Endothelial cell of umbilical vein (primary cell): Measurements from ENCODE around the gene GJA8. TPM values are rescaled to one million over a fixed set of nuclear protein-coding genes. Genes with fewer than 3 reads are reported as not detected.

Source experiments
- BruUV-seq: library from RNA; stranded (reverse); fragments of 400-500 nt; replicated peaks from 2 replicates; lab custom pipeline; 2021; lab: Mats Ljungman, UMichigan
- CTCF ChIA-PET: fragments of 300-600, 350-600 bp; sonication (Branson Sonifier 250); formaldehyde crosslinking; loops from one replicate; lab custom pipeline; 2021; ENCODE audit warnings: antibody characterized with exemption, inconsistent platforms; lab: Charles Lee
- POLR2A ChIA-PET: fragments of 300-600, 350-600 bp; sonication (Branson Sonifier 250); formaldehyde crosslinking; loops from one replicate; lab custom pipeline; 2021; ENCODE audit warnings: antibody characterized with exemption, inconsistent platforms; lab: Charles Lee
- DNase-seq: peaks from one replicate; pipeline ENCODE4 v3.0.0-alpha.2; 2011; ENCODE audit warnings: low read depth, low spot score
- FAIRE-seq: peaks from 2 replicates; lab custom pipeline; 2011; peaks lifted over from hg19 to GRCh38; lab: Jason Lieb, UNC
- H2AFZ ChIP-seq: 2 replicates; pipeline ENCODE4 v1.6.0; 2012; ENCODE audit warnings: low read depth, low read length, control low read depth, inconsistent platforms
- H3K27ac ChIP-seq: 2 replicates; pipeline ENCODE4 v1.5.1; 2011; ENCODE audit warnings: low read depth, mild to moderate bottlenecking, control low read depth, low read length, moderate library complexity; ENCODE audit not compliant: insufficient read depth
- H3K27me3 ChIP-seq, 2 experiments: 2 replicates each; pipeline versions ENCODE4 v1.6.0 to v1.6.1; 2011; ENCODE audit warnings: low read length in 2 of 2, mixed read lengths in 1 of 2; ENCODE audit not compliant: control insufficient read depth in 2 of 2, insufficient read depth in 2 of 2
- H3K36me3 ChIP-seq, 2 experiments: 2 replicates in 1 of 2; 3 replicates in 1 of 2; pipeline ENCODE4 v1.5.1; 2011; ENCODE audit warnings: low read length in 2 of 2, mild to moderate bottlenecking in 1 of 2, moderate library complexity in 1 of 2; ENCODE audit not compliant: control insufficient read depth in 2 of 2, insufficient read depth in 2 of 2; ENCODE audit errors: extremely low read depth in 1 of 2
- H3K4me1 ChIP-seq: 3 replicates; pipeline ENCODE4 v1.5.1; 2011; ENCODE audit warnings: mild to moderate bottlenecking, low read length; ENCODE audit not compliant: control insufficient read depth, insufficient read depth; ENCODE audit errors: extremely low read depth
- H3K4me2 ChIP-seq: 2 replicates; pipeline ENCODE4 v1.6.1; 2011; ENCODE audit warnings: low read length, control low read depth, mixed read lengths; ENCODE audit not compliant: insufficient read depth
- H3K4me3 ChIP-seq, 3 experiments: fragments of 200-600 bp in 1 of 3; sonication (generic), shearing (Covaris generic) in 1 of 3; replicated peaks in 1 of 3; 2 replicates each; pipeline ENCODE4 v1.5.1; 2011 to 2016; ENCODE audit warnings: control low read depth in 3 of 3, low read length in 3 of 3, mild to moderate bottlenecking in 2 of 3, inconsistent platforms in 1 of 3, low read depth in 1 of 3, moderate library complexity in 1 of 3; ENCODE audit not compliant: insufficient read depth in 1 of 3
- H3K79me2 ChIP-seq: 2 replicates; pipeline ENCODE4 v1.6.0; 2012; ENCODE audit warnings: low read length, inconsistent platforms; ENCODE audit not compliant: control insufficient read depth, insufficient read depth
- H3K9ac ChIP-seq: replicated peaks from 2 replicates; pipeline ENCODE3; 2011; ENCODE audit warnings: low read length, control low read depth; ENCODE audit not compliant: insufficient read depth; ENCODE audit errors: extremely low read depth
- H3K9me1 ChIP-seq: replicated peaks from 3 replicates; pipeline ENCODE4 v1.6.0; 2011; ENCODE audit warnings: mild to moderate bottlenecking, low read length; ENCODE audit not compliant: control insufficient read depth, insufficient read depth; ENCODE audit errors: extremely low read depth
- H3K9me3 ChIP-seq: replicated peaks from 2 replicates; pipeline ENCODE4 v1.5.1; 2012; ENCODE audit warnings: low read length, inconsistent platforms; ENCODE audit not compliant: control insufficient read depth, insufficient read depth
- H4K20me1 ChIP-seq: replicated peaks from 2 replicates; pipeline ENCODE3; 2011; ENCODE audit warnings: mild to moderate bottlenecking, low read length; ENCODE audit not compliant: control insufficient read depth, insufficient read depth; ENCODE audit errors: extremely low read depth
- EZH2 ChIP-seq: IDR thresholded peaks from 2 replicates; pipeline ENCODE4 v1.6.1; 2012; ENCODE audit warnings: borderline replicate concordance, low read depth, mild to moderate bottlenecking, moderate library complexity, low read length, inconsistent platforms; ENCODE audit not compliant: severe bottlenecking
- FOS ChIP-seq: IDR thresholded peaks from 2 replicates; pipeline ENCODE4 v1.6.1; 2011; ENCODE audit warnings: mild to moderate bottlenecking, low read length, moderate library complexity, borderline replicate concordance; ENCODE audit not compliant: insufficient read depth
- JUN ChIP-seq: IDR thresholded peaks from 2 replicates; pipeline ENCODE4 v1.6.1; 2011; ENCODE audit warnings: borderline replicate concordance, low read depth; ENCODE audit not compliant: insufficient read length, insufficient read depth
- MAX ChIP-seq: IDR thresholded peaks from 2 replicates; pipeline ENCODE4 v1.6.1; 2011; ENCODE audit not compliant: insufficient read depth, insufficient read length
- dilution Hi-C: fragments of 300-500 bp; cut with MboI; formaldehyde crosslinking; loops from one replicate; pipeline ENCODE4 v1.15.0; 2019; ENCODE audit warnings: low sequenced_read_pairs; ENCODE audit not compliant: extremely low pct_ligation_motif_present
- intact Hi-C: fragments of 100-400 bp; cut with micrococcal nuclease; formaldehyde crosslinking; loops from one replicate; pipeline ENCODE4 v1.10.0; 2022
- polyA plus RNA-seq, 4 experiments: library from polyadenylated mRNA; depleted of rRNA in 3 of 4; stranded (reverse) in 3 of 4; unstranded in 1 of 4; fragments of >200 nt; gene quantifications; 2 replicates each; pipeline versions ENCODE4 v1.2.1 to v1.2.3, GENCODE V29; 2011 to 2012; ENCODE audit warnings: missing spikeins in 1 of 4
- total RNA-seq: library from RNA; stranded (reverse); gene quantifications from 2 replicates; pipeline ENCODE4 v1.2.3, GENCODE V29; 2021
- TF ChIP-seq, protein P1 (sequence below), 2 donors: IDR thresholded peaks; 1 replicate in 1 of 2; 2 replicates in 1 of 2; pipeline ENCODE4 v1.5.1; 2011; ENCODE audit warnings: low read length in 2 of 2, mild to moderate bottlenecking in 2 of 2, moderate library complexity in 2 of 2, control low read depth in 1 of 2, inconsistent platforms in 1 of 2, low read depth in 1 of 2; ENCODE audit not compliant: insufficient read depth in 1 of 2; ENCODE audit errors: extremely low read depth in 1 of 2

GJA8 gene
- total and polyA plus RNA-seq, 2 donors (not counting 3 experiments of a cell fraction or from before 2014, with no cell fraction given) = not detected

DNA sequence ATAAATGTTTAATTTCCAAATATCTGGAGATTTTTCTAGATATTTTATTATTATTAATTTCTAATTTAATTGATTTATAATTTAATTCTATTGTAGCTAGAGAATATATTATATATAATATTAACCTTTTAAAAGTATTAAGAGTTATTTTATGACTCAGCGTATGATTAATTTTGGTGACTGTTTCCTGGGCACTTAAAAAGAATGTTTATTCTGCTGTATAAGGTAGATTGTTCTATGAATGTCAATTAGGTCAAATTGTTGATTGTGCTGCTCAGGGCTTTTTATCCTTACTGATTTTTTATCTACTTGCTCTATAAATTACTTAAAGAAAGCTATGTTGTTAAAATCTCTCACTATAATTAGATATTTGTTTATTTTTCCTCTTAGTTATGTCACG lies 20.1 kb upstream of the GJA8 start:
- H3K36me3 ChIP-seq = no peaks in the 10 kb centered on the region
- no TSS peak for BruUV-seq
- CTCF ChIA-PET = interaction anchor here (0.8 to 2.0 kb wide), 4 partner anchors 10 to 181 kb away, joined by 3 to 9 read pairs (median 4); no protein-coding TSS in a partner anchor
- POLR2A ChIA-PET = no interaction called here
- H3K4me3 ChIP-seq = no peak overlapping the region
- no peaks in the 10 kb centered on the region for H3K9me1 ChIP-seq
- FAIRE-seq = no peak
- intact Hi-C loops = no loop called here
- no peaks in the 10 kb centered on the region for H3K9me3 ChIP-seq
- DNase-seq = peak; percentile 48
- no peak overlapping the region for H3K27ac ChIP-seq
- TF ChIP-seq EZH2 (no peak), FOS (peak; percentile 67), MAX (no peak), JUN (peak; percentile 19)
- no peak overlapping the region for H3K9ac ChIP-seq
- dilution Hi-C loops = no loop called here
- H4K20me1 ChIP-seq = no peaks in the 10 kb centered on the region
- H3K79me2 ChIP-seq = no peaks in the 10 kb centered on the region
- peak overlapping the region; percentile 60 for H3K4me2 ChIP-seq
- no peak overlapping the region for H2AFZ ChIP-seq
- H3K4me1 ChIP-seq = peaks cover 25% of the 10 kb centered on the region
- no peaks in the 10 kb centered on the region for H3K27me3 ChIP-seq

DNA sequence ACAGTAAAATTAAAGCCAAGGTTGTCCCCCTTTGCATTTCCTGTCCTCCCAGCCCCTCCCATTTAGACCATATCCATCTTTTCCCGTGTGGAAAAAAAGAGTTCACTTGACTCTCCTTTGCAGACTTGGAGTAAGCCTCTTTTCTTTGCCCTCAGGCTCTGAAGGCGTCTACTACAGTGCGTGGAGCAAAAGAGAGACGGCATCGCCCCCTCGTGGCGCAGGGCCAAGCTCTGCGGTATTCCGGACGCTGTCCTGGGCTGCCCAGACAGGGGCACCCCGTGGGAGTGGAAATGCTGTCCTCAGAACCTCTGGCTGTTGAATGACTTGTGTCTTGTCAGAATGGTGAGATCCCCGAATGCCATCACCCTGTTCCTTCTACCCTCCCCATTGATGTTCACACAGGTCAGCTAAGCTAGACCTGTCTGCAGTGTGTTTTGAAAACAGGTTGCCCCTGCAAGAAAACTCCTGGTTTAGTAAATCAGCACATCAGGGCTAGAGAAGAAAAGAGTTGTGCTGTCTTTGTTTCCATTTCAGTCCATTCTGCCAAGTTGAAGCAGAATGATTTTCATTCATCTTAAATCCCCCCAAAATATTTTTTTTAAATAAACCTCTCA lies 12.3 kb upstream of the GJA8 start:
- dilution Hi-C loops = no loop called here
- no peaks in the 10 kb centered on the region for H4K20me1 ChIP-seq
- H3K27ac ChIP-seq = no peak overlapping the region
- no TSS peak for BruUV-seq
- H3K79me2 ChIP-seq = no peaks in the 10 kb centered on the region
- intact Hi-C loops = loop anchor here (1.0 kb wide), 4 partner anchors 49 to 190 kb away; no protein-coding TSS in a partner anchor
- no peaks in the 10 kb centered on the region for H3K9me1 ChIP-seq
- CTCF ChIA-PET = interaction anchor here (0.7 to 6.3 kb wide), 27 partner anchors 11 to 616 kb away, joined by 3 to 273 read pairs (median 4); partner anchors contain the start of genes ACP6 and GJA8
- POLR2A ChIA-PET = no interaction called here
- TF ChIP-seq, protein P1, sequence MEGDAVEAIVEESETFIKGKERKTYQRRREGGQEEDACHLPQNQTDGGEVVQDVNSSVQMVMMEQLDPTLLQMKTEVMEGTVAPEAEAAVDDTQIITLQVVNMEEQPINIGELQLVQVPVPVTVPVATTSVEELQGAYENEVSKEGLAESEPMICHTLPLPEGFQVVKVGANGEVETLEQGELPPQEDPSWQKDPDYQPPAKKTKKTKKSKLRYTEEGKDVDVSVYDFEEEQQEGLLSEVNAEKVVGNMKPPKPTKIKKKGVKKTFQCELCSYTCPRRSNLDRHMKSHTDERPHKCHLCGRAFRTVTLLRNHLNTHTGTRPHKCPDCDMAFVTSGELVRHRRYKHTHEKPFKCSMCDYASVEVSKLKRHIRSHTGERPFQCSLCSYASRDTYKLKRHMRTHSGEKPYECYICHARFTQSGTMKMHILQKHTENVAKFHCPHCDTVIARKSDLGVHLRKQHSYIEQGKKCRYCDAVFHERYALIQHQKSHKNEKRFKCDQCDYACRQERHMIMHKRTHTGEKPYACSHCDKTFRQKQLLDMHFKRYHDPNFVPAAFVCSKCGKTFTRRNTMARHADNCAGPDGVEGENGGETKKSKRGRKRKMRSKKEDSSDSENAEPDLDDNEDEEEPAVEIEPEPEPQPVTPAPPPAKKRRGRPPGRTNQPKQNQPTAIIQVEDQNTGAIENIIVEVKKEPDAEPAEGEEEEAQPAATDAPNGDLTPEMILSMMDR (IDR thresholded peaks at IDR 0.05; ENCODE audit: extremely low read depth in 1 of 2, insufficient read depth in 1 of 2, low read depth in 1 of 2, low read length in 2 of 2) = peak; percentile 86 to 89
- TF ChIP-seq MAX = no peak
- no peaks in the 10 kb centered on the region for H3K4me1 ChIP-seq
- DNase-seq (peak; percentile 78), FAIRE-seq (peak; percentile 76)
- no peak overlapping the region for H2AFZ ChIP-seq
- no peaks in the 10 kb centered on the region for H3K9me3 ChIP-seq
- no peak overlapping the region for H3K4me2 ChIP-seq
- no peak overlapping the region for H3K9ac ChIP-seq
- H3K36me3 ChIP-seq = no peaks in the 10 kb centered on the region
- H3K4me3 ChIP-seq = no peak overlapping the region
- H3K27me3 ChIP-seq = no peaks in the 10 kb centered on the region
